ENCODE results near the gene CLCA1.

- TF ChIP-seq POLR2A (IDR thresholded peaks at IDR 0.05) (no peak), CTCF (IDR thresholded peaks at IDR 0.05) (no peak)
Observed at GRCh38 chr1:86517336-86517735, 48.6 kb downstream of the CLCA1 start.
